Ovary (tissue), 9 donors: ENCODE results near the gene COL25A1. TPM values are rescaled to one million over a fixed set of nuclear protein-coding genes. Genes with fewer than 3 reads are reported as not detected.

Experiments used
- DNase-seq, 5 donors: peaks; one replicate each; pipeline ENCODE4 v3.0.0-alpha.2; 2019 to 2020
- H3K27ac ChIP-seq, 2 donors: fragments of 200-600 bp; one replicate each; pipeline versions ENCODE4 v1.5.1 to v1.8.0; 2019 to 2022
- H3K27me3 ChIP-seq: fragments of 200-600 bp; one replicate; pipeline ENCODE4 v1.8.0; 2022
- H3K36me3 ChIP-seq: fragments of 200-600 bp; sonication (generic); one replicate; pipeline ENCODE4 v1.5.1; 2019
- H3K4me1 ChIP-seq: one replicate; pipeline ENCODE4 v1.8.1; 2013; ENCODE audit warnings: mild to moderate bottlenecking, moderate library complexity; ENCODE audit not compliant: insufficient read depth
- H3K4me3 ChIP-seq: fragments of 200-600 bp; sonication (generic); one replicate; pipeline ENCODE4 v1.5.1; 2017
- H3K9me3 ChIP-seq, 2 donors: fragments of 200-600 bp in 1 of 2; sonication (generic) in 1 of 2; one replicate each; pipeline versions ENCODE4 v1.5.1 to v1.8.1; 2013 to 2019; ENCODE audit warnings: mild to moderate bottlenecking in 1 of 2, moderate library complexity in 1 of 2
- CTCF ChIP-seq, 3 donors: fragments of 450-650 bp in 2 of 3; fragments of 200-600 bp in 1 of 3; IDR thresholded peaks; one replicate each; pipeline versions ENCODE4 v1.5.1 to v1.8.0; 2016 to 2022; ENCODE audit warnings: antibody characterized with exemption in 3 of 3, mild to moderate bottlenecking in 1 of 3
- EP300 ChIP-seq: sonication (generic); formaldehyde crosslinking; IDR thresholded peaks from one replicate; pipeline ENCODE4 v1.6.1; 2017; ENCODE audit warnings: antibody characterized with exemption
- POLR2A ChIP-seq: fragments of 450-650 bp; IDR thresholded peaks from one replicate; pipeline ENCODE4 v1.6.1; 2017; ENCODE audit warnings: antibody characterized with exemption, mild to moderate bottlenecking, moderate library complexity
- WGBS, 3 donors: extraction: QIAGEN DNeasy Blood & Tissue Kit in 1 of 3; methylation state at CpG; one replicate each; pipeline versions ENCODE4 v1.1.5 to v1.1.7; 2013 to 2017; 5-methylcytosine and 5-hydroxymethylcytosine counted together
- intact Hi-C, 4 donors: fragments of 100-400 bp; cut with DNase I; formaldehyde crosslinking; loops; one replicate each; pipeline versions ENCODE4 v1.11.0 to v1.15.1; 2022 to 2023
- polyA plus RNA-seq, 2 donors: library from polyadenylated mRNA; stranded (reverse); fragments of 200-250 nt in 1 of 2; fragments of 350-450 nt in 1 of 2; fragmentation: Illumina TruSeq in 1 of 2; extraction: RNeasy Lipid Tissue Mini Kit (QIAGEN cat#74804) in 1 of 2; gene quantifications; one replicate each; pipeline ENCODE4 v1.2.3, GENCODE V29; 2013 to 2014
- total RNA-seq, 7 donors: library from RNA; depleted of rRNA in 2 of 7; stranded (reverse); fragments of >200 nt in 2 of 7; fragmentation: NEBNext Ultra II Directional in 3 of 7; extraction: Animal tissue kit (Norgen Biotek cat#: 25700) in 3 of 7; gene quantifications; one replicate each; pipeline versions ENCODE4 v1.1.0 to v1.2.4, GENCODE V29; 2016 to 2023
- donor health status: DM: no; HTN: no; CAD: no; lungs with moderate emphysema.
- donor health status: DM: no; HTN: no; CAD: no.
- donor health status: Bipolar disorder and iron deficiency.
- donor health status: DM: yes; HTN: yes; CAD: no.
- donor health status: DM: no; HTN: no; CAD: no.
- donor health status: DM: yes; HTN: yes; CAD: no.

Gene COL25A1
- total and polyA plus RNA-seq, 9 donors, result 0.25 to 3.2 (median 0.77) TPM

GRCh38 chr4:109163493-109163892 lies 139.0 kb downstream of the COL25A1 start:
- Histone ChIP-seq H3K27ac (no peak overlapping the region), H3K4me3 (no peak overlapping the region), H3K36me3 (no peaks in the 10 kb centered on the region), H3K4me1 (no peaks in the 10 kb centered on the region), H3K27me3 (no peaks in the 10 kb centered on the region), H3K9me3 (no peaks in the 10 kb centered on the region)
- no peak for DNase-seq
- intact Hi-C loops, result no loop called here
- TF ChIP-seq POLR2A (no peak), CTCF (IDR thresholded peaks at IDR 0.05) (no peak), EP300 (no peak)

- Histone ChIP-seq H3K4me3 (no peak overlapping the region), H3K27me3 (no peaks in the 10 kb centered on the region), H3K4me1 (no peaks in the 10 kb centered on the region), H3K27ac (no peak overlapping the region), H3K9me3 (no peaks in the 10 kb centered on the region), H3K36me3 (no peaks in the 10 kb centered on the region)
- no peak for DNase-seq
- TF ChIP-seq CTCF (IDR thresholded peaks at IDR 0.05) (no peak), POLR2A (no peak), EP300 (no peak)
- intact Hi-C loops, result no loop called here
- 93 to 98% (median 93%) methylated on average over 3 of the region's 3 CpGs for WGBS, 3 donors
These were observed 139.7 kb downstream of the COL25A1 start for GRCh38 chr4:109162759-109163158.

- WGBS, 3 donors, result 90 to 93% (median 91%) methylated on average over 4 of the region's 4 CpGs
- Histone ChIP-seq H3K36me3 (no peaks in the 10 kb centered on the region), H3K4me3 (no peak overlapping the region), H3K27ac (no peak overlapping the region), H3K27me3 (no peaks in the 10 kb centered on the region), H3K4me1 (no peaks in the 10 kb centered on the region), H3K9me3 (no peaks in the 10 kb centered on the region)
- no peak for TF ChIP-seq CTCF (IDR thresholded peaks at IDR 0.05)
- no peak for TF ChIP-seq POLR2A
- no peak for TF ChIP-seq EP300
- no peak for DNase-seq
- intact Hi-C loops, result no loop called here
These were observed 142.0 kb downstream of the COL25A1 start for GRCh38 chr4:109160494-109160893.

- H3K36me3 ChIP-seq, result no peaks in the 10 kb centered on the region
- no peaks in the 10 kb centered on the region for H3K9me3 ChIP-seq
- TF ChIP-seq EP300, result no peak
- no peak for TF ChIP-seq CTCF (IDR thresholded peaks at IDR 0.05)
- TF ChIP-seq POLR2A, result no peak
- no peaks in the 10 kb centered on the region for H3K4me1 ChIP-seq
- no peak overlapping the region for H3K4me3 ChIP-seq
- H3K27ac ChIP-seq, result no peak overlapping the region
- DNase-seq, result no peak
- WGBS, 3 donors, result 96 to 97% (median 96%) methylated on average over 7 of the region's 7 CpGs
- no peaks in the 10 kb centered on the region for H3K27me3 ChIP-seq
- intact Hi-C loops, result loop anchor here in 1 of 4 donors (2.0 kb wide), 1 partner anchor 19 kb away; no protein-coding TSS in a partner anchor
These were observed 144.8 kb downstream of the COL25A1 start for GRCh38 chr4:109157696-109158095.

- Histone ChIP-seq H3K36me3 (no peaks in the 10 kb centered on the region), H3K4me3 (no peak overlapping the region), H3K27ac (no peak overlapping the region), H3K4me1 (no peaks in the 10 kb centered on the region), H3K9me3 (no peaks in the 10 kb centered on the region), H3K27me3 (no peaks in the 10 kb centered on the region)
- DNase-seq, result no peak
- intact Hi-C loops, result no loop called here
- WGBS, 3 donors, result 88 to 92% (median 91%) methylated on average over 2 of the region's 2 CpGs
- TF ChIP-seq CTCF (IDR thresholded peaks at IDR 0.05), result no peak
- TF ChIP-seq EP300, result no peak
- no peak for TF ChIP-seq POLR2A
These were observed 145.3 kb downstream of the COL25A1 start for GRCh38 chr4:109157205-109157604.
